Measurements from ENCODE around the gene HBG1.

DNA sequence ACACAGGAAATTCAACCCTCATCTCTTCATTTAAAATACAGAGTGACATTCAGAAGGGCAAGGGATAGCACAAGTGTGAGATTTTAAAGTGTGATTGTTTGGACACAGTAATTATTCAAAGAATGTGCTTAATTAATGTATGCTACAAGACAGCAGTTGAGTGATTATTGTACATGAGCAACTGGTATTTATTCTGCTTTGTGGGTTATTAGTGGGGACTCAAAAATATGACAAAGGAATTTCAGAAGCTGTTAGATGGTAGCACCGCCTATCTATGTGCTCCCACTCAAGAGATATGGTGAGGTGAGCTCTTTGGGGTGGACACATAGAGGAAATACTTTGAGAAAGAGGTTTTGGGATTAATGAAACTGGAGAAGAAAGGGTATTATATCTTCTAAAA, 9.6 kb downstream of the HBG1 start:
- TF ChIP-seq SRF (IDR thresholded peaks at IDR 0.05; ENCODE audit: low read depth, low read length) (no peak), EZH2 (IDR thresholded peaks at IDR 0.05; ENCODE audit: low read depth, low read length, severe bottlenecking) (no peak), PHF8 (conservative IDR thresholded peaks at IDR 0.05; ENCODE audit: low read depth, low read length) (no peak), NANOG (IDR thresholded peaks at IDR 0.05; ENCODE audit: insufficient read depth, low read depth, low read length, poor library complexity, severe bottlenecking) (no peak), RFX5 (IDR thresholded peaks at IDR 0.05; ENCODE audit: borderline replicate concordance, low read depth, low read length) (no peak), RAD21 (IDR thresholded peaks at IDR 0.05 in 1 of 2, conservative IDR thresholded peaks at IDR 0.05 in 1 of 2; ENCODE audit: low read depth in 2 of 2, low read length in 2 of 2) (no peak)
- TF ChIP-seq, protein P1, sequence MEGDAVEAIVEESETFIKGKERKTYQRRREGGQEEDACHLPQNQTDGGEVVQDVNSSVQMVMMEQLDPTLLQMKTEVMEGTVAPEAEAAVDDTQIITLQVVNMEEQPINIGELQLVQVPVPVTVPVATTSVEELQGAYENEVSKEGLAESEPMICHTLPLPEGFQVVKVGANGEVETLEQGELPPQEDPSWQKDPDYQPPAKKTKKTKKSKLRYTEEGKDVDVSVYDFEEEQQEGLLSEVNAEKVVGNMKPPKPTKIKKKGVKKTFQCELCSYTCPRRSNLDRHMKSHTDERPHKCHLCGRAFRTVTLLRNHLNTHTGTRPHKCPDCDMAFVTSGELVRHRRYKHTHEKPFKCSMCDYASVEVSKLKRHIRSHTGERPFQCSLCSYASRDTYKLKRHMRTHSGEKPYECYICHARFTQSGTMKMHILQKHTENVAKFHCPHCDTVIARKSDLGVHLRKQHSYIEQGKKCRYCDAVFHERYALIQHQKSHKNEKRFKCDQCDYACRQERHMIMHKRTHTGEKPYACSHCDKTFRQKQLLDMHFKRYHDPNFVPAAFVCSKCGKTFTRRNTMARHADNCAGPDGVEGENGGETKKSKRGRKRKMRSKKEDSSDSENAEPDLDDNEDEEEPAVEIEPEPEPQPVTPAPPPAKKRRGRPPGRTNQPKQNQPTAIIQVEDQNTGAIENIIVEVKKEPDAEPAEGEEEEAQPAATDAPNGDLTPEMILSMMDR (IDR thresholded peaks at IDR 0.05; ENCODE audit: control extremely low read depth in 1 of 3, insufficient read depth in 1 of 3, low read depth in 1 of 3, low read length in 3 of 3) = no peak

Measured in H1 (cell line).